Cortex of kidney (tissue), 1 donor: ENCODE data around the gene TMEM63C.

Experiments
- DNase-seq: peaks from one replicate; lab custom pipeline; 2025; lab: John Stamatoyannopoulos, UW

TMEM63C gene

DNA sequence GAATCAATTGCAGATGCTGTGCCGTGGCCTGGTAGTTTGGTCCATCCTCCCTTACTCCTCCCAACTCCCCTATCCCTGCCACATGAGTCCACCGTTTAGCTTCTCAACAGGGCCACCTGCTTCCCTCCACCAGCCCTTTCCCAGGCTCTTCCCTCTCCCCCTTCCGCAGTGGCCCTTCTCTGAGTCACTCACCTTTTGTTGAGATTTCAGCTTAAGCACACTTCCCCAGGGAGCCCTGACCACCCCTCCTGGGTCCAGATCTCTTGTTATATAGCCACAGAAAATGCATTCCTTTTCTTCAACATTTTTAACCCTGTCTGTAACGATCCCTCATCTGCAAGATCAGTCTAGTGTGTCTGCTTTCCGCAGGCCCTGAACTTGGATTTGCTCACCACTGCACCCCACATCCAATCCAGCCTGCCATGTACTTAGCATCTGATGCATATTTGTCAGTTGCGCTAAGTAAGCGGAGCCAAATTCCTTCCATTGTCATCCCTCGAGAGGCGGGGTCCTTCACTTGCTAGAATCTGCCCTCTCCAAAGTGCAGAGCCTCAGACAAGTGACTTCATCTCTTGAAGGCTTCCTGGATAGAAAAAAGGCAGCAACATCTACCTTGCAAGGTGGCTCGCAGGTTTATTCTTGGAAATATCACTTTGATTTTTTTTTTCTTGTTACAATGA, 41.1 kb downstream of the TMEM63C start:
- DNase-seq, result no peak

DNA sequence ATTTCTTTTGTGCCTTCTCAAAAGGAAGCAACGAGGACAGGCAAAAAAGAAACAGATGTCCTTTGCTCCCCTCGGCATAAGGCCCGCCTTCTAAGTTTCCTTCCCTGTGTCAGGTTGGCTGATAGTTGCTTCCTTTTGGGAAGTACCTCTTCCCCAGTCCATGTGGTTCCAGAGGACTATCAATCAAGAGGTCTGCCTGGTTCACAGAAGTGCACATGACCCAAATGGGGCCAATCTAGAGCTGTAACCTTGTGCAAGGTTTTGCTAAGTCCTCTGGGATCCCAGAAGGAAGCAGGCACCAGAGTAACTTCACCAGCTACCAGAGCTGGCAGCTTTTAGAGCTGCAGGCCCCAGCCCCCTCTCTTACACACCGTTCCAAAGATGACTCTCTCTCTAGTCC, 42.6 kb downstream of the TMEM63C start:
- DNase-seq, result no peak

DNA sequence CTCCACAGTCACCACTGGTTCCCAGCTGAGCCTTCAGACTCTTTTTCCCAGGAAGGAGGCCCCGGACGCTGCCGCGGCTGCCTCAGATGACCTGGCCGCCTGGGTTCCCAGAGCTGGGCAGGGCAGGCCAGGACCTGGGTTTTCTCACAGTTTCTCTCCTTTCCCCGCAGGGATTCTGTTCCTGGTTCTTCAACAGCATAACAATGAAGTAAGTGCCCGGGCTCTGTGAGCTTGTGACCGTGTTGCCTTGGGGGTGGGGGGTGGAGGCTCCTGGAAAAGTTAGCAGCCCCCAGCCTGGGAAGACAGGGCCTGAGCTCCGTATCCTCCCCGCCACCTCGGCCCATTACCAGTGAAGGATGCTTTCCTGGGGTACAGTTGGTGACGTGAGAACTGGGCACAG, 43.7 kb downstream of the TMEM63C start:
- DNase-seq, result no peak

DNA sequence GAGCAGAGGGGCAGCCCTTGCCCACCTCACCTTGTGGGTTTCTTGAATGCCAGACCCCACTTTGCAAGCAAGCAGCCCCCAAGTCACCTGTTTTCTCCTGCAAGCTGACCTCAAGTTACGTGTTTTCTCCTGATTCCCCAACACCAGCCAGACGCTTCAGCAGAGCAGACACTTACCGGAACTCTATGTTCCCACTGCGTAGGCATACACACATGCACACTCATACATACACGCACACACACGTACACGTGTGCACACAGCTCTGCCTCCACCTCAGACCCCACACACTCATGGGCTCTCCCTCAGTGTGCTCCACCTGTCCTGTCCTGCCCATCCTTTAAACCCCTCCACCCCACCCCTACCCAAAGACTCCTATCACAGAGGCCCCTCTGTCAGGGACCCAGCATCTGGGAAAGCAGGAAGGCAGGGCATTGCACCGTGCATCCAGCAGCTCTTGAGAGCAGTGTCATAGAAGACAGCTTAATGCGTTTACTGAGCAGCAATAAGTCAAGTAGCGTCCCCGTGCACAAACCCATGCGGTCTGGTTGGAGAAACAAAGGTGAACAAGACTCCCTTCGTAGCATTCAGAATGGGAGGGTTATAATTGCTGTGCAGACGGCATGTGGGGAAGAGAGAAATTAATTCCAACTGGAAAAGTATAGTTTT, 44.4 kb downstream of the TMEM63C start:
- no peak for DNase-seq

DNA sequence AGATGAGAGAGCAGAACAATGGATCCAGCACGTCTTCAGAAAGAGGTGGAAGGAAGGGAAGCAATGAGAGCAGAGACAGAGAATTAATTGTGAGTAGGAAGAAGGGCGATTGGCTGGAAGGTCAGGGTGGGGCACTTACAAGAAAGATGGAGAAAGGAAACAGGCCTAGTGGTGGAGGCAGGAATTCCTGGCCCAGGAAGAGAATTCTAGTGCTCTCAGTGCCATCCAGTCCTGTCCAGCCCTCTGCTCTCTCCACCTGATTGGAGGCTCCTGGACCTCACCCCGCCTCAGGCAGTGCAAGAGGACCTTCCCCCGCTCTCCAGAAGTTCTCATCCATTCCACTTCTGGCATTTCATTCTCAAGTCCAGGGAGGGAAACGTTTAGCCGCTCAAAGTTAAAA, 46.5 kb downstream of the TMEM63C start:
- DNase-seq, result no peak

DNA sequence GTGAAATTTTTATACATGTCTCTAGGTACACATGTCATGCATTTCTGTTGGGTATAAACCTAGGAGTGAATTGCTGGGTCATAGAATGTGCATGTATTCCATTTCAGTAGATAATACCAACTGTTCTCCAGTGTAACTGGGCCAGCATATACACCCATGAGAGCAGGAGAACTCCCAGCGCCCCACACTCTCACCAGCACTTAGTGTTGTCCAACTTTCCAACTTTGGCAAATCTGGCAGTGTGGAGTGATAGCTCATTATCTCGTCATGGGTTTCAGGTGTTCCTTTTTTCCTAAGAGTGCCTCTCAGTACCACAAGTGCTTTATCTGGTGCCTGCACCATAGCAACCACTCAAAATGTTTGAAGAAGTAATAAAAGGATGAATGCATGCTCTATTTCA, 49.3 kb downstream of the TMEM63C start:
- no peak for DNase-seq

DNA sequence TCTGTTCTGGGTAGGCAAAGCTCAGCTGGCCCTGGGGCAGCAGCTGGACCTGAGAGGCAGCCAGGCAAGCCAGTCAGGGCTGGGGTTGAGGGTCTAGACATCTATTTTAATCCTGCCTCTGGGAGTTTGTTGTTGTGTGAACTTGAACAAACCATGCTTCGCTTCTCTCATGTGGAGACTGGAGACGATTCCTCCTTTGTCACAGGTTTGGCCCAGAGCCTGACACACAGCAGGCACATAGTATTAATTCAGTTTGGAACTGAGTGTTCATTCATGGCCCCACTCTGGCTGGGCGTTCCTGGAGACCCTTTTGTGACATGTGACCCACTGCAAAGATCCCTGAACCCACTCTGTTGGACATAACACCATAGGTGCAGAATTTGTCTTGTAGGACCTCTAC, 50.1 kb downstream of the TMEM63C start:
- no peak for DNase-seq

DNA sequence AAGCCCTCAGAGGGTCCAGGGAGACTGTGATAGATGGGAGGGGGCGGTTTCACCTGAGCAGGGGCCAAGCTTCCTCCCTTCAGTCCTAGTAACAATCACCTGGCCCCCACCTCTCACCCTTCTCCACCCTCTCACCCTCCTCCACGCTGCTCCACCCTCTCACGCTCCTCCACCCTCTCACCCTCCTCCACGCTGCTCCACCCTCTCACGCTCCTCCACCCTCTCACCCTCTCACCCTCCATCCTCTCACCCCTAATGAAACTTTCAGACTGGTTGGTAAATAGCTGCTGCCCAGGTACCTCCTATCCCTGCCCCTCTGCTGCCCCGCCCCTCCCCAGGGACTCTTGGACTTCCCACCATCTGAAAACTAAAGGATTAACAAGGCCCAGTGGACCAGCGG, 55.2 kb downstream of the TMEM63C start:
- no peak for DNase-seq

DNA sequence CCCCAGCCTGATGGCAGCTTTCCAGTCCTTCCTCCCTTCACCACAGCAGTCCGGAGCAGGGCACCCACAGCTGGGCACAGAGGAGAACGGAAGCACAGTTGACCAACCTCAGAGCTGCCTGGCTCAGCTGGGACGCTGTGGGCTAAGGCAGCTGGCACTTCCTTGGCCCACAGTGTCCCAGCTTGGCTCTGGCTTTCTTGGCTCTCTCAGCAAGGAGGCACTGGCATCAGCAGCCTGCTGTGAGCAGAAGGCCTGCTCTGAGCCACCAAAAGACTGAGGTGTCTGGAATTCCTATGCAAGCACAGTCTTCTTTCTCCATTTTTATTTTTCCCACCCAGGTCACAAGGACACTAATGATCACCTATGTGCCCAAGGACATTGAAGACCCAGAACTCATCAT, 56.8 kb downstream of the TMEM63C start:
- DNase-seq, result no peak

DNA sequence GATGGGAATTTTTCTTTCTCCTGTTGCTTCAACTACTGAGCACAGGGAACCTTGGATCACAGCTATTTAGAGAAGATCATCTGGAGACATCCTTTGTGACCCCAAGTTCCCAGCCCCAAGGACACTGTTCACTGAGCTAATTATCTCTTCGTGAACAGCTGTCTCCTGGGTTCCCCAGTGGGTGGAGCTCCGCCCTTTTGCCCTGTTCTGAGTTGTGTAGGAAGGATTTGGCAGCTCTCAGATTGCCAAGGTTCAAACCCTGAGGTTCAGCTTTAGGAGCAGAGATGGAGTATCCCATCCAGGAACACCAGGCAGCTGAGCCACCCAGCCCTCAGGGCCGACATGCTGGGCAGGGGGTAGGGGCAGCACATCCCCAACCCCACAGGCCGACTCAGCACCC, 57.4 kb downstream of the TMEM63C start:
- DNase-seq, result no peak

DNA sequence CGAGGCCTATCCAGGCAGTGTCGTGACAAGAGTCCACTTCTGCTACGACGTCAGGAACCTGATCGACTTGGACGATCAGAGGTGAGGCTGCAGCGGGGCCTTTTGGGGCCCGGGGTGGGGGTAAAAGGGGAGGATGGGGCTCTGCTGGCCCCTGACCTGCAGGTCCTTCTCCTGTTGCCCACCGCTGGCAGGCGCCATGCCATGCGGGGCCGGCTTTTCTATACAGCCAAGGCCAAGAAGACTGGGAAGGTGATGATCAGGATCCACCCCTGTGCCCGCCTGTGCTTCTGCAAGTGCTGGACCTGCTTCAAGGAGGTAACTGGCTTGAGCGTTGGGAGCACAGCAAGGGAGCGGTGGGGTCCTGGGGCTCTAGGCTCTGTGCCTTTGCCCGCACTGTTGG, 57.8 kb downstream of the TMEM63C start:
- no peak for DNase-seq

DNA sequence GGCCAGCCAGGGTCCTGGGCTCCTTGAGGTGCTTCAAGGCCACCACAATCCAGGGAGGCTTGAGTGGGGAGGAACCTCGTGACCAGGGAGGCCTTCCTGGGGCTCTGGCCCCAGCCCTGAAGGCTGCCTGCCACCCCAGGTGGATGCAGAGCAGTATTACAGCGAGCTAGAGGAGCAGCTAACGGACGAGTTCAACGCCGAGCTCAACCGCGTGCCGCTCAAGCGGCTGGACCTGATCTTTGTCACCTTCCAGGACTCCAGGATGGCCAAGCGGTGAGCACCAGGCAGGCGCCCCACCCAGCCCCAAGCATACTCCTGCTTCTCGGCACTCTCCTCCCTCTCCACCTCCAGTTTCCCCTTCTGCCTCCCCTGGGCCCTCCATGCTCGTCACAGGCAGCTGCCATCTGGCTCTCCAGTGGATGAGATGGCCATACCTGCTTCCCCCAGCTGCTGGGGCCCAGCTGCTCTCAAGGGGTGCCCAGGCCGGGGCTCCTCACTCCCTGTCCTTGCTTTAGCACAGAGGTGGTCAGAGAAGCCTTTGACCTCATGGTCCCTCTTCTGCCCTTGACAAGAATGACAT, 58.8 kb downstream of the TMEM63C start:
- DNase-seq, result no peak

DNA sequence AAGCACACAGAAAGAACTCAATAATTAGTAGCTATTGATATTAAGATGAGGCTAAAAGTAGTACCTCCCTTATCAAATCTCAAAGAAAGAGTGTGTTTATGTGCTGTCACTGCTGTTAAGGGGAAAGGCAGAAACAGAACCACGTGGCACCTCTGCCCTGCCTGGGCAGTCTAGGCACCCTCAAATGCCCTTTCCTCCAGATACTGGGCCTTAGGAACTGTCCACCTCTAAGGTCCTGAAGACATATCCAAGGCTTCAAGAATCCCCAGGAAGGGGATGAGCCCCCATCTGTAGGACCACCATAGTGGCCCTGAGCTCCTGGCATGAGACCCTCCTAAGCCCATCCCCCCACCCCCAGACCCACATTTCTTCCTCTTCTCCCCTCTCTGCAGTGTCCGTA, 60.4 kb downstream of the TMEM63C start:
- DNase-seq, result no peak

DNA sequence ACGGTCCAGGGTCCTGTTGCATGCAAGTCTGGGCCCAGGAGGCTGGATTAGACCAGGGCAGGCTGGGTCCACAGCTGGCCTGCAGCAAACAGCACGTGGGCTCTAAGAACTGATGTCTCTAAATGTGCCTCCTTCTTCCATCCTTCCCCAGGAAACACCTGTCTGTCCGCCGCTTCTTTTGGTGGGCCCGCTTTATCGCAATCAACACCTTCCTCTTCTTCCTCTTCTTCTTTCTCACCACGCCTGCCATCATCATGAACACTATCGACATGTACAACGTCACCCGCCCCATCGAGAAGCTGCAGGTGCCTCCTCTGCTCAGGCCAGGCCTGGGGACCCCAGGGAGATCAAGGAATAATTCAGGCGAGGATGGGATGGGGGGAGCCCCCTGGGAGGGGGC, 61.2 kb downstream of the TMEM63C start:
- DNase-seq, result no peak

DNA sequence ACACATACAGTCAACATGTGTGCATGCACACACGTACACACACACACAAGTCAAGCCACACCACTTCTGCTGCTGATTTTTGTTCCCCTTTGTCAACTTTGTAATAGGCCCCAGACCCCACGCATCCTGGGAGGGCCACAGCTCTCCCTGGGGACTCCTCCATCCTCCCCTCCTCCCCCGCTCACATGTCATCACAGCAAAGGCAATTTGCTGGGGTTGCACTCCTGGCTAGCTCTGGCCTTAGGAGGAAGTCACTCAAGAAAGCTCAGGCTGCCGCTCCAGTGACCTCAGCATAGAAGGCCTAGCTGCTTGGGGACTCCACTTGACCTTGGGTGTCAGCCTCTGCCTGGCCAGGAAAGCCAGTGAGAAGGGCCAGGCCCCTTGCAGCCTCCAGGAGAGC, 62.3 kb downstream of the TMEM63C start:
- DNase-seq, result no peak

DNA sequence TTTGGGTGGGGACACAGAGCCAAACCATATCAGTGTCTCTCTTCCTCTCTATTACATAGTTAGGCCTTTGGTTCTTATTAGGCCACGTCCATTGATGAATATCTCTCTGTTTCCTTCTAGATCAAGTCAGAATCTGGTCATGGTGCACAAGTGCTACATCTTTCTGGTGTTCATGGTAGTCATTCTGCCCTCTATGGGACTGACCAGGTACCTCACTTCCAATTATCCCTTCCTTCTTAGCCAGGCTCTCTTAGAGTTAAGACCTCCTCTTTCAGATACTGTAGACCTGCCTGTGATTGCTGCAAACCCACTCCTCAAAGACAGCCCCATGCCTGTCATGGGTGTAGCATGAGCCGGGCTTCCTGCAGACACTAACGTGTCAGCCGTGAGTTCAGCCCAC, 64.2 kb downstream of the TMEM63C start:
- no peak for DNase-seq

DNA sequence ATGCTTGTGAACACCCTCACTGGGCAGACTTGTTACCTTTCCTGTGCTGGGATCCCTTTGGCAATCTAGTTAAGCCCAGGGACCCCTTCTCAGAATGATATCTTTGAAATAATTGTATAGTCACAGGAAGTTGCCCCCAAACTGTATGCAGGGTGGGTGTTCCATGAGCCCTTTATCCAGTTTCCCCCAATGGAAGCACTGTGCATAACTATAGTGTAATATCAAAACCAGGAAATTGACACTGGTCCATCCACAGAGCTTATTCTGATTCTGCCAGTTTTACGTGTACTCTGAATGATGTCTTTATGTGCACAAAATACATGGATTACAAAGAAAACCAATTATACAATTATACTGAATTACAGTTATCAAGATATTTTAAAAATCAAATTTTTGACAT, 65.2 kb downstream of the TMEM63C start:
- no peak for DNase-seq

DNA sequence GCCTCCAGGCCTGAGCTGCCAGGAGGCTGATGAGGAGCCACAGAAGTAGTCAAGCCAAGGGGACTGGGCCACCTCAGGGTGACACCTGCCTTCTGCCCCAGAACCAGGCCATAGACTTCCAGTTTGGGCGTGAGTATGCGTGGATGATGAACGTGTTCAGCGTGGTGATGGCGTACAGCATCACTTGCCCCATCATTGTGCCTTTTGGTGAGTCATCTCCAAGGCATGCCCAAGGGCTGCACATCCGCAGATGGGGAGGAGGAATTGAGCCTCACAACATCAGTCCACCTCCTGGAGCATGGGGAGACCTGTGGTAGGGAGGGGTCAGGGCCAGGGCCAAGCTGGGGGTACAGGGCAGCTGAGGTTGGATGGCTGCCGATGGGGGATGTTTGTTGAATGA, 67.1 kb downstream of the TMEM63C start:
- no peak for DNase-seq

DNA sequence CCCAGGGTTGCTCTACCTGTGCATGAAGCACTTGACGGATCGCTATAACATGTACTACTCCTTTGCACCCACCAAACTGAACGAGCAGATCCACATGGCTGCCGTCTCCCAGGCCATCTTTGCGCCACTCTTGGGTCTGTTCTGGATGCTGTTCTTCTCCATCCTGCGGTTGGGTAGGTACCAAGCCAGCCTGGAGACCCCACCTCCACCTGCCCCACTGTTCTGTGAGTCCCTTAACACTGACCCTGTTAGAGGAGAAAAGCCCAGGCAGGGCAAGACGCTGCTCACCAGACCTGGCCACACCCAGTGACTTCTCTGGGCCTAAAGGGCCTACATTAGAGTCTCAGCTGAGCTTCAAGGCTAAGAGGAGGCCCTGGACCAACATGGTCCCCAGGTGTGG, 67.7 kb downstream of the TMEM63C start:
- no peak for DNase-seq

DNA sequence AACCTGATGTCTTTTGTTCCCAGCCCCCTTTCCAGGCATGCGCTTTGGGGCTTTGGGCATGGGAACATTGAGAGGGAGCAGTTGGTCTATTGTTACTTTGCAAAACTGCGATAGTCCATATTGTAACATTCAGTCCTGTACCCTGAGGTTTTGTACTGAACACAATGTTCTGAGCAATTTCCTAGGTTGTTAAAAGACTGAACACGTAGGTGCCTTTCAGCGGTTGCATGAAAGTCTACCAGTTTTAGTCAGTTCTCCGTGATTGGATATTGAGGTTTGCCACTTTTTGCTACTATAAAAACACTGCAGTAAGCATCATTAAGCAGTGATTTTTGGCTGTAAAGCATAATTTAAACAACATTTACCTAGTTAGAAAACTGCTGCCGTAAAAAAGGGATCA, 69.3 kb downstream of the TMEM63C start:
- no peak for DNase-seq

DNA sequence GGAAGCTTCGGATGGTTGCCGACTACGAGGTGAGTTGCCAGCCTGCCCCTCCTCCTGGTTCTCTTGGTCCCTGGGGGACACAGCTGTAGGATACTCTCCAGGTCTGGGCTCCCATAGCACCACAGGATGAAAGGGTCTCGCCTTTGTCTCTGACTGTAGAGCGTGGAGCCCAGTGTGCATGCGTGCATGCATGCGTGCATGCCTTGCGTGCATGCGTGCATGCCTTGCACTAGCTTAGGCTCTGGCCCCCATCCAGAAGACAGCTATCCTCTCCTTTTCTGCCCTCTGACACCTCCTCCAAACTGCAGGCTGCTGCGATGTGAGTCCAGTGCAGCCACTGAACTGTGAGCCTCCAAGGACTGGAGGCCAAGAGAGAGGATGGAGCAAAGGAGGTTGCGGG, 70.3 kb downstream of the TMEM63C start:
- DNase-seq, result no peak

DNA sequence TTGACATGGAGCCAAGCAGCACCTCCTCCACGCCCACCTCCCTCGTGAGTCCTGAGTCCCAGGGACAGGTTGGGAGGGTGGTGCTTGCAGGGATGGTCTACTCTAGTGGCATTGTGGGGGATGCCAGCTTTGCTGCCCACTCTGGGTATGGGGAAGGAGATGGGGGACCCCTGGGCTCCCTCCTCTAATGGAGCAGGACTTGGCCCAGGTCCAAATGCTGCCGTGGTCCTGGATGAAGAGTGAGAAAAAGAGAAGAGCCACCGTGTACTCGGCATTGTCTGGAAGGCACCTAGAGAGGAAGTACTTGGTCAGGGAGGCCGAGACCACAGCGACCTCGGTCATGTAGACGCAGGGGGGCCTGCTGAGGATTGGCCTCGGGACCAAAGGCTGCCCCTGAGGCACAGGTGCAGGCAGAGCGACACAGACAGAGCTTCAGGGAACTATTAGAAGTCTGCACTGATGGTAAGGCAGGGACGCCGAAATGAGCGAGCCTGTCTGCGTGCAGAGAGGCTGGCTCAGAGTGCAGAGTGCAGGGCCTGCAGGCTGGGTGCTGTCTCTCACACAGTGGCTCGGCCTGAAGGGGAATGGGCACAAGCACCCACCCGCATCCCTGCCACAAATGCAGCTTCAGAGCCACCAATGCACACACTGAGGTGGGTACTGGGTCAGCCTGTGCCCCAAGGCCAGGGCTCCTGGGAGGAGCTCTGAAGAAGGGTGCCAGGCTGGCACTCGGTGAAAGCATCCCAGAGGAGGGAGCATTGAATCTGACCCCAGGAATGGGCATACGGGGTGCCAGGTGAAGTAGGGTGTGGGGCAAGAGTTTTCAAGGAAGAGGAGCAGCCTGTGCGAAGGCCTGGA, 72.0 kb downstream of the TMEM63C start:
- no peak for DNase-seq

DNA sequence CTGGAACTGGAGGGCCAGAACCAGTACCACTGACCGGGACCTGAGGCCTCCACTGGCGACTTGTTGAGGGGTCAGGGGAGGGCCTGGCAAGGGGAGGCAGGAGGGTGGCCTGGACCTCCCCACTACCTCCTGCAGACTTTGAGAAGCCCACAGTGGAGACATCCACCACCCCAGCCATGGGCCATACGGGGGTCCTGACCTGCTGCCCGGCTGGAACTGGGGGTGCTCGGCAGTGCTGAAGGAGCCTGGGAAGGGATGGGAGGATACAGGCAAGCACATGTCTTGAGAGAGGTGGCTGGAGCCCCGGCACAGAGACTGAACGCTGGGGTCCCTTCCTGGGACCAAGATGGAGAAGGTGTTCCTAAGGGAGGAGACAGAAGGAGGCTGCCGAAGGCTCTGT, 75.1 kb downstream of the TMEM63C start:
- DNase-seq, result no peak
